LoVo (cell line): ENCODE results near the gene PLEKHG7.

ENCODE experiments used
- DNase-seq: peaks from one replicate; pipeline ENCODE4 v3.0.0-alpha.2; 2016; ENCODE audit warnings: low spot score

Gene PLEKHG7

GRCh38 chr12:92715625-92716024 lies 12.8 kb downstream of the PLEKHG7 start:
- DNase-seq = no peak

- DNase-seq = no peak
These were observed 14.4 kb downstream of the PLEKHG7 start for GRCh38 chr12:92717202-92717601.

- DNase-seq = no peak
These were observed 15.7 kb downstream of the PLEKHG7 start for GRCh38 chr12:92718483-92718990.

- no peak for DNase-seq
These were observed 16.9 kb downstream of the PLEKHG7 start for GRCh38 chr12:92719674-92720073.

DNA sequence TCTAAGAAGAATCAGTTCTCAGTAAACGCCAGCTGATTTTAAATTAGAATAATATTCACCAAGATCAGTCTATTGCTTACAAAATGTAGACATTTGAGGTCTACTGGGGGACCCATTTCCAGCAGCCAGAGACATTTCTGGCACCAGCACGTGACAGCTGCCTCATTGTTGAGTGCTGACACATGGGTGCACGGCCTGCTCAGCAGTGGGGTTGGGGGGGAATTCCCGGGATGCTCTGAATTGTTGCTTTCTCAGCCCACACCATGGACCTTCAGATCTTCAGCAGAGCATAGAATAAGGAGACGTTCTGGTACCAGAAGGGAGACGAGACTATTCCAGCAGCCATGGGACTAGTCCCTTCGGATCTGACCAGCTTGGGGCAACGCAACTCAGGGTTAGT lies 18.3 kb downstream of the PLEKHG7 start:
- no peak for DNase-seq

DNA sequence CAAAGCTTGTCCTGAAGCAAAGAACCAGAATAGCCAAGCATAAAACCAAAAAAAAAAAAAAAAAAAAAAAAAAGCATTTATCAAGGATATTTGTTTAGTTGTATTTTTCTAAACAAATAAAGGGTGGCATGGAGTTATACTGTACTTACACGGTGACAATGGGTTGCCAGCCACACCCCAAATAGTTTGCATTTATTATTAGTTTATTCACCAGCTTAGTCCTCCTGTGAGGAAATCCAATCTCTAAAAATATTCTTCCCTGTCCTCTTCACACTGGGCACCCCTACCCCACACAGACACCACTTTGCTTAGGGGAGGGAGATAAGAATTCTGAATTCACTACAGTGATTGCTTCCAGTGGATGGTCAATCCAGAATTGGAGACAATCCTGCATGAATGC lies 18.9 kb downstream of the PLEKHG7 start:
- no peak for DNase-seq

GRCh38 chr12:92722897-92723296 lies 20.1 kb downstream of the PLEKHG7 start:
- DNase-seq = no peak

- DNase-seq = no peak
These were observed 24.1 kb downstream of the PLEKHG7 start for GRCh38 chr12:92726850-92727249.

GRCh38 chr12:92729773-92730305 lies 27.1 kb downstream of the PLEKHG7 start:
- no peak for DNase-seq

DNA sequence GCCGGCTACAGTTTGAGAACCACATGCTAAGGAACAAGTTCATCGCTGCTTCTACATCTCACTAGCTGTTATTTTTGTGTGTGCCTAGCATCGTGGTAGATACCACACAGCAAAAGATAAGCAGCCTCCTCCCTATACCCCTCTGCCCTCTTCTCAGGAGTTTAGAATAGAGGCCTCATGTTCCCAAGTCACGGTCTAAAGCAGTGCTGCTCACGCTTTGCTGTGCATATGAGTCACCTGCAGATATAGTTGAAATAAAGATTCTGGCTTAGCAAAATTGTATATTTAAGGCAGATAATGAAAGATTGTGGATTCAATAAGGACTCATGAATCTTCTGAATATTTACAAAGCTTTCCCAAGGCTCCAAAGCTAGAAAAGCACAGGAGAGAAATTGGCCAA lies 28.0 kb downstream of the PLEKHG7 start:
- no peak for DNase-seq

DNA sequence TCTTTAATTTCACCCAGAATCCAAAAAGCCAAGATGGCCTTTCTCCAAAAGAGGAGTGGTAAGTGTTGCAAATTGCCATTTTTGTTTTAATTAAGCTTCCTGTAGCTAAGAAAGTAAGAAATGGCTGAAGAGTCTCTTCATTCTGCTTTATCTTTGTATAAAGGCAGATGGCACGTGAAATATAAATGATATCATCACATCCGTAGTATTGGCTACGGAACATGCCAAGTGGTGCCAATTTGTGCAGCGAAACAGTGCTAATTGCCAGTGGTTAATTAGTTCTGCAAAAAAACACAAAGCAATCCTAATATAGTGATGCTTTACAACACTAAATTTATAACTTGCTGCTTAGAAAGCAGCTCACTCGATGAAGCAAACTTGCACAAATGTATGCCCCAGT lies 29.4 kb downstream of the PLEKHG7 start:
- no peak for DNase-seq

DNA sequence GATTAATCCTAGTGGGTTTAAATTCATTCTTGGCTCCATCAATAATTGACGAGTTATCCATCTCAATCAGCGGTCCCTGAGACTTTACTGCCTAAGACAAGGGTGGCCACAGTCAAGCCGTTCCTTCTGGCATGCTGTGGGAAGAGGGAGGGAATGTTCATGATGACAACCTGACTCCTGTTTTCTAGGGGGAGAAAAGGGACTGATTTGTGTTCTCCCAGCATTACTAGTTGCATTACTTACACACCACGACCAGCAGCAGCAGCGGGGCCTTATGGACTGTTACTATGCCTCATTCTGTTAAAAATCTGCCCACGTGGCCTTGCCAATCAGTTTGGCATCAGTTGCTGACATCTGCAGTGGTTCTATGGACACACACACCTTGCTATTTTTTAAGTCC lies 29.9 kb downstream of the PLEKHG7 start:
- DNase-seq = no peak

- DNase-seq = no peak
These were observed 30.4 kb downstream of the PLEKHG7 start for GRCh38 chr12:92733181-92733580.

- no peak for DNase-seq
These were observed 30.9 kb downstream of the PLEKHG7 start for GRCh38 chr12:92733661-92734060.

DNA sequence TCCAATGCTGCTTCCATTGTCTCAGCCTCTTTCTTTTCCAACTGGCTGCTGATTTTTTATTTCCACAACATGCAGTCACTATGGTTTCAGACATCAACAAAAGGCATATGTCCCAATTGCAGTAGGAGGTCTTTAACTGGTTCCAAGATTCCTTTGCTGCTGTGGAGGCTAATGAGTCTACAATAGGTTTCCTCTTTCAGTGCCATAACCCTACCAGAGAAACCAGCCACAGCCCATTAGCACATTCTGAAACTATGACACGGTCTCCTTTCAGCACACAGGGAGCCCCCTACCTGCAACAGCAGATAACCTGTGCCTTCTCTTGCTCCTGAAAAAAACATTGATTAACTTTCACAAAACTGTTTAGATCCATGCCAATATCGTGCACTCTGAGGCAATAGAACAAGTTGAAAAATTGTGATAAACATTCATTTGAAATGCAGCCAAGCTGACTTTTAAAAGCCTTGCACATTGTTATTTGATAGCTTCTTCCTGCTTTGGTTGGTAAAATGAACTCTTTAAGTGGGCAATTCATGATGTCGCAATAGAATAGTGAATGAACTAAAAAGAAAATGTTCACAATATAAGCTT lies 32.4 kb downstream of the PLEKHG7 start:
- no peak for DNase-seq

DNA sequence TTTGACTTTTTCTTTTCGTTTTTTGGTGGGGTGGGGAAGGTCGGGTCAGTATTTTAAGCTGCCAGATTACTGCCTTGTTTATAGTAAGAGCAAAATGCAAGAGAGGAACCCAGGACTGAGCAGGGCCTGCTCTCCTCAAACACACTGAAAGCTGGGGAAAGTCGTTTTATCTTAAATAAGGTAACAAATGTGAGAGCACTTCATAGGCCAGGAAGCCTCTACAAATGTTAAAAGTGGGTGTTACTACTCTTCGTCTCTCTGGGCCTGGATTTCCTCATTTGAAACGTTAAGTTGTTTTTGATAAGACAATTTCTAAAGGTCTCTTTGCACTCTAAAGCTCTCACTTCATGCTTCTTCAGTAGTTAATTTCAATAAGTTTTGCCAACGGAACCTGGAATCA lies 33.8 kb downstream of the PLEKHG7 start:
- DNase-seq = no peak

- no peak for DNase-seq
These were observed 35.4 kb downstream of the PLEKHG7 start for GRCh38 chr12:92737855-92738850.

- no peak for DNase-seq
These were observed 36.3 kb downstream of the PLEKHG7 start for GRCh38 chr12:92739113-92739512.

DNA sequence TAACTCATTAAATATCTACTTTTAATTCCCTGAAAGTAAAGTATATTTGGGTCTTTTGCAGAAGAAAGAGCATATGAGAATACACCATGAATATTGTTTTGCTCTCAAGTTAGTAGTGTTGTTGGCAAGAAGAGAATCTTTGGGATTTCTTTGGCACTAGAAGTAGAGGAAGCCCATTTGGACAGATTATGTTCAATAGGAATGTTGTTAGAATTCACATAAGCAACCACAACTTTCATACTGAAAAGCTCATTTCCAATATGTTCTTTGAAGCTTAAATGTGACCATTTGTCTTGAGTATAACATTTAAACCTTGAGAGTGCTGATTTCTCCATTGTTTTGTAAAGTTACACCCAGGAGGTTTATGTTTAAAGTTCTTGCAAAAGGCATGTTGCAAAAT lies 37.6 kb downstream of the PLEKHG7 start:
- DNase-seq = no peak

DNA sequence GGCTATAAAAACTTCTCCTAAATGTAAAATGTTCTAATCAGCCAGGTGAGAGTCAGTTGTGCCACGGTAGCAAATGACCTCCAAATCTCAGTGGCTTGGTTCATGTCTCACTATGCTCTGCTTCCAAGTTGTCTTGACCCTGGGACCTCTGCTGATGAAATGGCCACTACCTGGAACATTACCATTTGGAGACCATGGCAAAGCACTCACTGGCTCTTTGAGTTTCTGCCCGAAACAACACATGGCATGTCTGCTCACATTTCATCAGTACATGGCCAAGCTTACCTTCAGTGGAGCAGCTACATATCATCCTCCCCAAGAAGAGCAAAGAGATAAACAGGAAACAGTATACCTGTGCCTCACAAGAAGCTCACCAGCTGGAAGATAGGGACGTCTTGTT lies 40.2 kb downstream of the PLEKHG7 start:
- DNase-seq = no peak

GRCh38 chr12:92745856-92746550 lies 43.2 kb downstream of the PLEKHG7 start:
- DNase-seq = peak; percentile 52

GRCh38 chr12:92747151-92747550 lies 44.4 kb downstream of the PLEKHG7 start:
- DNase-seq = no peak
